GM19025 (cell line): ENCODE measurements around the gene TAPBP.
"Not testable (repeated sequence)": the region's sequence is repeated elsewhere in the genome, so short reads cannot be mapped to it uniquely, and the experiment has no call there.

Source experiments
- ATAC-seq: cut with Tn5 transposase; IDR thresholded peaks from one replicate; pipeline ENCODE4 v1.9.1; 2021; ENCODE audit warnings: mild to moderate bottlenecking, low read depth, moderate library complexity; ENCODE audit not compliant: unreplicated experiment

Gene TAPBP

DNA sequence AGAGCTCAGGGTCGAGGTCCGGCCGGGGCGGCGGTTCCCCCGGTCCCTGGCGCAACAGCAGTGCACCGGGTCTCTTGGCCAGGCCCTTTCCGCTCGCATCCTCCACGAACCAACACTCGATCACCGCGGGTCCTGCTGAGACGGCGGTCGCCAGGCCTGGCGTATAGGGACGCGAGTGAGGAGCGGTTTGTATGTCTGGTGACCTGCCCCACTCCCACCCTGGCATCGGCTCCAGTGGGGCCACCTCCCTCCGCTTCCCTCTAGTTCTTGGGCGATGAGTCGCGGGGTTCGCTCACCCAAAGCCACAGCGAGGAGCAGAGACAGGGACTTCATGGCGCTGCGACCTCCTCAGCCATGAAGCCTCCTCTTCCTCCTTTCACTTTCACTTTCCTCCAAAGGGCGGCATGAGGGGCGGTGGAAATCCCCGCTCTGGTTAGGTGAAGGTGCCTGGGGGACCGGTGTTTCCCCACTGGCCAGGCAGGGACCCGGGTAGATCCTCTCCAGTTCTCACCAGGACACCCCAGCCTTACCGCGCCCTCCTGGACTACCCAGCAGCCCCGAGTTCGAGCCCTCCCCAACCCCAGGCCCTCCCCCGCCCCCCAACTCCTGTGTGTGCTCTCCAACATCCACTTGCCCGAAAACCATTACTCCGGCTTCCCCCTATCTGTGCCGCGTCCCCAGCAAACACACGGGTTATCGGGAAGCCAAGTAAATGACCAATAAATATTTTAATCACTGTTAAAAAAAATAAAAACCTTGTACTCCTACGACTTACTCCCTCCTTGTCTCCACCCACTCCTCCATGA lies at the start of gene TAPBP:
Gene TAPBP (minus strand): TSS at position 370 of the 806 bp plus-strand sequence. CDS start 37 bp downstream, at position 333.
- ATAC-seq, result no peak

DNA sequence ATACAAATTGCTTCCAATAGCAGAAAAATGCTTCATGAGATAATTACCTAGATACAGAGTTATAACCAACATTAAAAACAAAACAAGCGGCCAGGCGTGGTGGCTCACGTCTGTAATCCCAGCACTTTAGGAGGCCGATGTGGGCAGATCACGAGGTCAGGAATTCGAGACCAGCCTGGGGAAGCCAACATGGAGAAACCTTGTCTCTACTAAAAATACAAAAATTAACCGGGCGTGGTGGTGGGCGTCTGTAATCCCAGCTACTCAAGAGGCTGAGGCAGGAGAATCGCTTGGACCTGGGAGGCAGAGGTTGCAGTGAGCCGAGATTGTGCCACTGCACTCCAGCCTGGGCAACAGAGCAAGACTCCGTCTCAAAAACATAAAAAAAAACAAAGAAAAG lies 49.6 kb upstream of the TAPBP start:
- not testable (repeated sequence) for ATAC-seq

- ATAC-seq, result no peak
These were observed 45.5 kb upstream of the TAPBP start for GRCh38 chr6:33359331-33359730.

DNA sequence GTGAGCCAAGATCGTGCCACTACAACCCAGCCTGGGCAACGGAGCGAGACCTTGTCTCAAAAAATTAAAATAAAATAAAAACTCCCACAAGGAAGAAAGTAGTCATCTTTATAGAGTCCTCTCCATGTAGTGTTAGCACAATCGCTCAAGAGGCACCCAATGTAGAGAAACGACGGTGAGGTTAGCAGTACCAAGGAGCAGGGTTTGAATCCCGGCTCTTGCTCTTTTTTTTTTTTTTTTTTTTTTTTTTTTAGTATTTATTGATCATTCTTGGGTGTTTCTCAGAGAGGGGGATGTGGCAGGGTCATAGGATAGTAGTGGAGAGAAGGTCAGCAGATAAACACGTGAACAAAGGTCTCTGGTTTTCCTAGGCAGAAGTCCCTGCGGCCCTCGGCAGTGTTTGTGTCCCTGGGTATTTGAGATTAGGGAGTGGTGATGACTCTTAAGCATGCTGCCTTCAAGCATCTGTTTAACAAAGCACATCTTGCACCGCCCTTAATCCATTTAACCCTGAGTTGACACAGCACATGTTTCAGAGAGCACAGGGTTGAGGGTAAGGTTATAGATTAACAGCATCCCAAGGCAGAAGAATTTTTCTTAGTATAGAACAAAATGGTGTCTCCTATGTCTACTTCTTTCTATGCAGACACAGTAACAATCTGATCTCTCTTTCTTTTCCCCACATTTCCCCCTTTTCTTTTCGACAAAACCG lies 43.4 kb upstream of the TAPBP start:
- not testable (repeated sequence) for ATAC-seq

- ATAC-seq, result no peak
These were observed 42.4 kb upstream of the TAPBP start for GRCh38 chr6:33356295-33356694.

- ATAC-seq, result not testable (repeated sequence)
These were observed 42.0 kb upstream of the TAPBP start for GRCh38 chr6:33355860-33356259.

GRCh38 chr6:33347816-33348215 lies 33.9 kb upstream of the TAPBP start:
- ATAC-seq, result no peak

GRCh38 chr6:33346972-33347371 lies 33.1 kb upstream of the TAPBP start:
- ATAC-seq, result not testable (repeated sequence)

GRCh38 chr6:33344701-33345697 lies 31.1 kb upstream of the TAPBP start:
- no peak for ATAC-seq

GRCh38 chr6:33343953-33344611 lies 30.2 kb upstream of the TAPBP start:
- no peak for ATAC-seq

DNA sequence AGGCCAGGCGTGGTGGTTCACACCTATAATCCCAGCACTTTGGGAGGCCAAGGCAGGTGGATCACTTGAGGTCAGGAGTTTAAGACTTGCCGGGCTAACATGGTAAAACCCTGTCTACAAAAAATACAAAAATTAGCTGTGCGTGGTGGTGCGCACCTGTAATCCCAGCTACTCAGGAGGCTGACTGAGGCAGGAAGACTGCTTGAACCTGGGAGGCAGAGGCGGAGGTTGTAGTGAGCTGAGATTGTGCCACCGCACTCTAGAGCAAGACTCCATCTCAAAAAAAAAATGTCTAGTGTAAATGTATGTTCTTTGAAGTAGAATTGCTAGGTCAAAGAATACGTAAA lies 29.7 kb upstream of the TAPBP start:
- not testable (repeated sequence) for ATAC-seq

DNA sequence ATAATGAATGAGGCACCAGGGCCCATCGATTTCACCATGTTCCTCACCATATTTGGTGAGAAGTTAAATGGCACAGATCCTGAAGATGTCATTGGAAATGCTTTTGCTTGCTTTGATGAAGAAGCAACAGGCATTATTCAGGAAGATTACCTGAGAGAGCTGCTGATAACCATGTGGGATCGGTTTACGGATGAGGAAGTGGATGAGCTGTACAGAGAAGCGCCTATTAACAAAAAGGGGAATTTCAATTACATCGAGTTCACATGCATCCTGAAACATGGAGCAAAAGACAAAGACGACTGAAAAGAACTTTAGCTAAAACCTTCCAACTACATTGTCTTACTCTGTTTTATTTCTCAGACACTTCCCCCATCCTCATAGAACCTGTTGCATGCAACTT lies 25.3 kb upstream of the TAPBP start:
- ATAC-seq, result no peak

- no peak for ATAC-seq
These were observed 22.6 kb upstream of the TAPBP start for GRCh38 chr6:33336495-33336894.

DNA sequence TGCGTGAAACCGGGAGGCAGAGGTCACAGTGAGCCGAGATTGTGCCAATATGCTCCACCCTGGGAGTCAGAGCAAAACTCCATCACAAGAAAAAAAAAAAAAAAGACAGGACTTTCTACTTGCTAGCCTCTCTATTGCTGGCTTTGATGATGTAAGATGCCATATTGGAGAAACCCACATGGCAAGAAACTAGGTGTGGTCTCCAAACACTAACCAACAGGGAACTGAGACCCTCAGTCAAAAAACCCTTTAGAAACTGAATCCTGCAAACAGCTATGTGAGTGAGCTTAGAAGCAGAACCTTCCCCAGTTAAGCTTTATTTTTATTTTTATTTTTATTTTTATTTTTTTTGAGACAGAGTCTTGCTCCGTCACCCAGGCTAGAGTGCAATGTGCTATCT lies 22.0 kb upstream of the TAPBP start:
- no peak for ATAC-seq

DNA sequence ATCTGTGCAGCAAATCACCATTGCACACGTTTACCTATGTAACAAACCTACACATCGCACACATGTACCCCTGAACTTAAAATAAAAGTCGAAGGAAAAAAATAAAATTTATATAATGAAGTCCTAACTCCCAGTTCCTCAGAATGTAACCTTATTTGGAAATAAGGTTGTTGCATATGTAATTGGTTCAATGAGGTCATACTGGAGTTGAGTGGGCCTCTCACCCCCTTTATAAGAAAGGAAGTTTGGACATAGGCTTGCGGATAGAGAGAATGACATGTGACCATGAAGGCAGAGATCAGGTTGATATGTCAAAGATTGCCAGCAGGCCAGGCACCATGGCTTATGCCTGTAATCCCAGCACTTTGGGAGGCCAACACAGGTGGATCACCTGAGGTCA lies 19.8 kb upstream of the TAPBP start:
- no peak for ATAC-seq

GRCh38 chr6:33330736-33331135 lies 16.9 kb upstream of the TAPBP start:
- no peak for ATAC-seq

GRCh38 chr6:33329058-33329457 lies 15.2 kb upstream of the TAPBP start:
- ATAC-seq, result no peak

- ATAC-seq, result no peak
These were observed 10.2 kb upstream of the TAPBP start for GRCh38 chr6:33324125-33324524.

DNA sequence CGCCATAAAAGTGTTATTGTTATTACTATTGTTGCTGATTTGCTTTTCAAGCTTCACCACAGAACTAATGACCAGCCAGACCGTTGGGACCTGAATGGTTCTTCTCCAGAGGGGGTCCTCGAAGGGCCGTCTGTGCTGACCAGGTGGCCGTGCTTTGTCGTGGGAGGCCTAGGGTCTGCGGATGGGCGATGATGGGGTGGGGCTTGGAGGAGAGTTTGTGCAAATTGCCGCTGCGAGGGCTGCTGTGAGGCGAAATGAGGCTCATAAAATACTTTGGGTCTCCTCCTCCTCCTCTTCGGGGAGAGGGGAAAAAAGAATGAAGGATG lies 9.7 kb upstream of the TAPBP start:
- no peak for ATAC-seq

DNA sequence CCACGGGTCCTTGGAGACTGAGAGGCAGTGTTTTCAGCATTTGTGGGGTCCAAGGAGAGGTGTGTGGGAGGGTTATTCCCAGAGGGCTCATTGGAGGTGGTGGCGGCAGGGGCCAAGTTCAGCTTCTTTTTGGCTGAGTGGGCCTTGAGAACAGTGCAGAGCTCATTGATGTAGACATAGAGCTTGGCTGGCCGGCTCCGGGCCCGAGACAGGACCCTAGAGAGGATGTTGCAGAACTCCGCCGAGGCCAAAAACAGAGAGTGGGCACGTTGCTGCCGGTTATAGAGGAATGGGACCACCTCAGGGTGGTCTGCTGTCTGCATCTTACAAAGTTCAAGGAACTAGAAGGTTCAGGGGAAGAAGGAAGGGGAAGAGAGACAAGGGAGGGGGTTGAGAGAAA lies 7.3 kb upstream of the TAPBP start:
- ATAC-seq, result no peak
